Measurements from ENCODE around the gene TIE1. TPM values are rescaled to one million over a fixed set of nuclear protein-coding genes. Genes with fewer than 3 reads are reported as not detected.

Gene TIE1
- total and polyA plus RNA-seq, 2 of the 13 experiments (the other 11 are each of a cell fraction or from before 2014, with no cell fraction given): 0.58 to 0.84 TPM

DNA sequence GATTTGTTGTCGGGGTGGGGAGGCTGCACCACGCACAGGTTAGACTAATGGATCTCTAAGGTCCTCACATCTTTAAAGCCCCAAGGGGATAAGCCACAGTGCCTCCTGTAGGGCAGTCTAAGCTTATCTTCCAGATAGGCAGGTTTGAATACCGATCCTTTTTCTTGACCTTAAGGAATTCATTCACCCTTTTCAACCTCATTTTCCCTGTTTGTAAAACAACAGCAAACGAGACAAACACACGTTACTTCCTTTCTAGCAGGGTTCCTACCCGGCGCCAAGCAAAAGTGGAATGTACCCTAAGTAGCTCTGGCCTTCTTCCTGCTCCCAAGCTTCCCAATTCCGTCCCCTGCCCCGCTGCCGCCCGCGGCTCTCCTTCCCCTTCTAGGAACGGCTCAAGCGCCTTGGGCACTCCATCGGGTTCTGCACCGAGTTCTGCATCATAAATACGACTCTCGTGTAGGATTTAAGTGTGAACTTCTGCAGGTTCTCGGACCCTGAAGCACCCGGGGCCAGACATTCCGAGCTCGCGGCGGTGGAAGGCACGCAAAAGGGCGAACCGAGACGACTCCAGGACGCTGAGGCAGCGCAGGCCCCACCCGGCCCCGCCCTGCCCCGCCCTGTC, 57.5 kb downstream of the TIE1 start (continued):
- peak; percentile 5; the same call in 1 of the 2 replicates for TF ChIP-seq HOXA3 (CRISPR knock-in tag; IDR thresholded peaks at IDR 0.05)
- TF ChIP-seq ZNF33A (CRISPR knock-in tag; IDR thresholded peaks at IDR 0.05; ENCODE audit: borderline replicate concordance): 0 out of 2 replicates have a peak, but pooled peaks have one; percentile 53
- peak; percentile 4; the same call in 1 of the 2 replicates for TF ChIP-seq SRY (CRISPR knock-in tag; IDR thresholded peaks at IDR 0.05)
- no peak for TF ChIP-seq ZNF660 (CRISPR knock-in tag; IDR thresholded peaks at IDR 0.05; ENCODE audit: borderline replicate concordance, low read depth)
- peak; percentile 73 for TF ChIP-seq ZFY (CRISPR knock-in tag; IDR thresholded peaks at IDR 0.05)
- peak; percentile 39; the same call in 1 of the 2 replicates for TF ChIP-seq YEATS4 (CRISPR knock-in tag; IDR thresholded peaks at IDR 0.05; ENCODE audit: borderline replicate concordance)
- TF ChIP-seq, protein P1, sequence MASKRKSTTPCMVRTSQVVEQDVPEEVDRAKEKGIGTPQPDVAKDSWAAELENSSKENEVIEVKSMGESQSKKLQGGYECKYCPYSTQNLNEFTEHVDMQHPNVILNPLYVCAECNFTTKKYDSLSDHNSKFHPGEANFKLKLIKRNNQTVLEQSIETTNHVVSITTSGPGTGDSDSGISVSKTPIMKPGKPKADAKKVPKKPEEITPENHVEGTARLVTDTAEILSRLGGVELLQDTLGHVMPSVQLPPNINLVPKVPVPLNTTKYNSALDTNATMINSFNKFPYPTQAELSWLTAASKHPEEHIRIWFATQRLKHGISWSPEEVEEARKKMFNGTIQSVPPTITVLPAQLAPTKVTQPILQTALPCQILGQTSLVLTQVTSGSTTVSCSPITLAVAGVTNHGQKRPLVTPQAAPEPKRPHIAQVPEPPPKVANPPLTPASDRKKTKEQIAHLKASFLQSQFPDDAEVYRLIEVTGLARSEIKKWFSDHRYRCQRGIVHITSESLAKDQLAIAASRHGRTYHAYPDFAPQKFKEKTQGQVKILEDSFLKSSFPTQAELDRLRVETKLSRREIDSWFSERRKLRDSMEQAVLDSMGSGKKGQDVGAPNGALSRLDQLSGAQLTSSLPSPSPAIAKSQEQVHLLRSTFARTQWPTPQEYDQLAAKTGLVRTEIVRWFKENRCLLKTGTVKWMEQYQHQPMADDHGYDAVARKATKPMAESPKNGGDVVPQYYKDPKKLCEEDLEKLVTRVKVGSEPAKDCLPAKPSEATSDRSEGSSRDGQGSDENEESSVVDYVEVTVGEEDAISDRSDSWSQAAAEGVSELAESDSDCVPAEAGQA (IDR thresholded peaks at IDR 0.05; ENCODE audit: low read depth): no peak
- TF ChIP-seq, protein P1 (CRISPR knock-in tag; IDR thresholded peaks at IDR 0.05; ENCODE audit: borderline replicate concordance): 0 out of 2 replicates have a peak, but pooled peaks have one; percentile 70
- peak; percentile 25 for TF ChIP-seq KAT8 (CRISPR knock-in tag; IDR thresholded peaks at IDR 0.05)
- peak; percentile 44; the same call in 1 of the 2 replicates for TF ChIP-seq SMC3 (IDR thresholded peaks at IDR 0.05; ENCODE audit: low read length)
- 0 out of 2 replicates have a peak, but pooled peaks have one; percentile 80 for TF ChIP-seq ZNF766 (CRISPR knock-in tag; IDR thresholded peaks at IDR 0.05; ENCODE audit: borderline replicate concordance)
- TF ChIP-seq TOPORS (CRISPR knock-in tag; IDR thresholded peaks at IDR 0.05): no peak

Data from HepG2 (cell line).